GM12872 (cell line): Measurements from ENCODE around the gene CORO1C.

Experiments
- CTCF ChIP-seq: IDR thresholded peaks from 3 replicates; pipeline ENCODE4 v1.5.1; 2011; ENCODE audit warnings: low read depth, mild to moderate bottlenecking, low read length, moderate library complexity; ENCODE audit not compliant: insufficient read depth

Gene CORO1C

GRCh38 chr12:108663324-108664015 lies 67.8 kb downstream of the CORO1C start:
- no peak for TF ChIP-seq CTCF

DNA sequence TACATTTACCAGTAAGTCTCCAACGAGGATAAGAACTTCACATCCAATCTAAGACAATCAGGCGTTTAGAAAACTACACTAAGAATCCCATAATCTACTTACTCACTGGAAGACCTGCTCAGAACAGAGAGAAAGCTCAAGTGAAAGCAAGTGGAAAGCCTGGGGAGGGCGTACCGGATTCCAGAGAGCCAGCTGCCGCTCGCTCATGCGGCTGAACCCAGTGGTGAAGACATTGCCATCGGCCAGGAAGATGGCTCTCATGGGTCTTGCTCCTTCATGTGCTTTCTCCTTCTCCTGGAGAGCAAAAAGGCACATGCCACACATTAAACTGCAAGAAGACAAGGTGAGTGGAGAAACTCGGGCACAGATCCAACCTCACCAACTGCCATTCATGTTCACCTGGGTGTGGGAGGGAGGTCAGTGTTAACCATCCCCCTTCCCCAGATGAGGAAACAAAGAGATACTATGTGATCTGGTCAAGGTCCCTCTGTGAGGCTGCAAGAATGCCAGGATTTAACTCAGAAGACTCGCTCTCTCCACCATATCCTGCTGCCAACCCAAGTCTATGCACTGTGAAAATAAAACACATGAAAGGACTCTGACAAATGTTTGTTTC lies 74.1 kb downstream of the CORO1C start:
- TF ChIP-seq CTCF: no peak

- no peak for TF ChIP-seq CTCF
Observed at GRCh38 chr12:108653922-108654321, 77.4 kb downstream of the CORO1C start.

GRCh38 chr12:108653082-108653516 lies 78.2 kb downstream of the CORO1C start:
- no peak for TF ChIP-seq CTCF

GRCh38 chr12:108650083-108650482 lies 81.2 kb downstream of the CORO1C start:
- TF ChIP-seq CTCF: no peak

GRCh38 chr12:108649669-108650068 lies 81.6 kb downstream of the CORO1C start:
- TF ChIP-seq CTCF: no peak

- TF ChIP-seq CTCF: no peak
Observed at GRCh38 chr12:108649126-108649525, 82.2 kb downstream of the CORO1C start.
